ENCODE data around the gene TRIM2. TPM values are rescaled to one million over a fixed set of nuclear protein-coding genes. Genes with fewer than 3 reads are reported as not detected.

TRIM2 gene
- total and polyA plus RNA-seq, 2 donors (not counting 1 experiment from before 2014, with no cell fraction given) = 39.6 to 90.8 TPM

- Histone ChIP-seq H3K9me3 (ENCODE audit: control insufficient read depth, insufficient read depth, low read depth, low read length) (no peaks in the 10 kb centered on the region), H3K9ac (ENCODE audit: insufficient read depth, low read length) (no peak overlapping the region), H3K4me1 (ENCODE audit: control insufficient read depth, extremely low read depth, insufficient read depth, low read length) (peaks cover 7% of the 10 kb centered on the region), H4K20me1 (ENCODE audit: control insufficient read depth, extremely low read depth, insufficient read depth, low read length) (no peaks in the 10 kb centered on the region), H3K27ac (ENCODE audit: insufficient read depth, low read length) (no peak overlapping the region), H3K27me3 (ENCODE audit: control insufficient read depth, insufficient read depth, low read length) (no peaks in the 10 kb centered on the region), H3K4me2 (ENCODE audit: extremely low read depth, insufficient read depth, low read length) (peak overlapping the region; percentile 37), H3K36me3 (ENCODE audit: control insufficient read depth, insufficient read depth, low read length) (no peaks in the 10 kb centered on the region), H3K79me2 (ENCODE audit: control insufficient read depth, insufficient read depth, low read length) (peaks cover 2% of the 10 kb centered on the region), H2AFZ (ENCODE audit: low read length) (peak overlapping the region; percentile 64), H3K4me3 (replicated peaks in 1 of 4; ENCODE audit: control extremely low read depth in 1 of 4, insufficient read depth in 1 of 4, low read depth in 3 of 4, low read length in 4 of 4) (peak overlapping the region in 1 of 4 experiments; percentile 32)
- TF ChIP-seq, protein P1, sequence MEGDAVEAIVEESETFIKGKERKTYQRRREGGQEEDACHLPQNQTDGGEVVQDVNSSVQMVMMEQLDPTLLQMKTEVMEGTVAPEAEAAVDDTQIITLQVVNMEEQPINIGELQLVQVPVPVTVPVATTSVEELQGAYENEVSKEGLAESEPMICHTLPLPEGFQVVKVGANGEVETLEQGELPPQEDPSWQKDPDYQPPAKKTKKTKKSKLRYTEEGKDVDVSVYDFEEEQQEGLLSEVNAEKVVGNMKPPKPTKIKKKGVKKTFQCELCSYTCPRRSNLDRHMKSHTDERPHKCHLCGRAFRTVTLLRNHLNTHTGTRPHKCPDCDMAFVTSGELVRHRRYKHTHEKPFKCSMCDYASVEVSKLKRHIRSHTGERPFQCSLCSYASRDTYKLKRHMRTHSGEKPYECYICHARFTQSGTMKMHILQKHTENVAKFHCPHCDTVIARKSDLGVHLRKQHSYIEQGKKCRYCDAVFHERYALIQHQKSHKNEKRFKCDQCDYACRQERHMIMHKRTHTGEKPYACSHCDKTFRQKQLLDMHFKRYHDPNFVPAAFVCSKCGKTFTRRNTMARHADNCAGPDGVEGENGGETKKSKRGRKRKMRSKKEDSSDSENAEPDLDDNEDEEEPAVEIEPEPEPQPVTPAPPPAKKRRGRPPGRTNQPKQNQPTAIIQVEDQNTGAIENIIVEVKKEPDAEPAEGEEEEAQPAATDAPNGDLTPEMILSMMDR (conservative IDR thresholded peaks at IDR 0.05 in 1 of 2, IDR thresholded peaks at IDR 0.05 in 1 of 2; ENCODE audit: low read depth in 1 of 2, low read length in 2 of 2) = no peak
- DNase-seq (ENCODE audit: low read depth in 2 of 2) = peak; percentile 53 to 82
Measured at GRCh38 chr4:153257151-153257620, 52.9 kb downstream of the TRIM2 start.

- H3K27me3 ChIP-seq (ENCODE audit: control insufficient read depth, insufficient read depth, low read length) = no peaks in the 10 kb centered on the region
- H3K79me2 ChIP-seq (ENCODE audit: control insufficient read depth, insufficient read depth, low read length) = peaks cover 2% of the 10 kb centered on the region
- H4K20me1 ChIP-seq (ENCODE audit: control insufficient read depth, extremely low read depth, insufficient read depth, low read length) = no peaks in the 10 kb centered on the region
- H3K4me3 ChIP-seq (replicated peaks in 1 of 4; ENCODE audit: control extremely low read depth in 1 of 4, insufficient read depth in 1 of 4, low read depth in 3 of 4, low read length in 4 of 4) = no peak overlapping the region
- H3K4me1 ChIP-seq (ENCODE audit: control insufficient read depth, extremely low read depth, insufficient read depth, low read length) = peaks cover 7% of the 10 kb centered on the region
- no peak overlapping the region for H3K4me2 ChIP-seq (ENCODE audit: extremely low read depth, insufficient read depth, low read length)
- no peak overlapping the region for H3K27ac ChIP-seq (ENCODE audit: insufficient read depth, low read length)
- no peak overlapping the region for H2AFZ ChIP-seq (ENCODE audit: low read length)
- H3K36me3 ChIP-seq (ENCODE audit: control insufficient read depth, insufficient read depth, low read length) = no peaks in the 10 kb centered on the region
- no peak overlapping the region for H3K9ac ChIP-seq (ENCODE audit: insufficient read depth, low read length)
- no peak for TF ChIP-seq EZH2 (IDR thresholded peaks at IDR 0.05; ENCODE audit: low read length, missing control alignments)
- TF ChIP-seq, protein P1 (conservative IDR thresholded peaks at IDR 0.05 in 1 of 2, IDR thresholded peaks at IDR 0.05 in 1 of 2; ENCODE audit: low read depth in 1 of 2, low read length in 2 of 2) = no peak
- no peaks in the 10 kb centered on the region for H3K9me3 ChIP-seq (ENCODE audit: control insufficient read depth, insufficient read depth, low read depth, low read length)
- DNase-seq (ENCODE audit: low read depth in 2 of 2) = no peak
Measured at GRCh38 chr4:153257991-153258390, 53.7 kb downstream of the TRIM2 start.

GRCh38 chr4:153258750-153259149 lies 54.5 kb downstream of the TRIM2 start:
- peaks cover 6% of the 10 kb centered on the region for H3K79me2 ChIP-seq (ENCODE audit: control insufficient read depth, insufficient read depth, low read length)
- no peaks in the 10 kb centered on the region for H3K36me3 ChIP-seq (ENCODE audit: control insufficient read depth, insufficient read depth, low read length)
- no peak overlapping the region for H3K4me2 ChIP-seq (ENCODE audit: extremely low read depth, insufficient read depth, low read length)
- no peak for DNase-seq (ENCODE audit: low read depth in 2 of 2)
- no peaks in the 10 kb centered on the region for H3K9me3 ChIP-seq (ENCODE audit: control insufficient read depth, insufficient read depth, low read depth, low read length)
- H3K4me1 ChIP-seq (ENCODE audit: control insufficient read depth, extremely low read depth, insufficient read depth, low read length) = peaks cover 7% of the 10 kb centered on the region
- H3K27ac ChIP-seq (ENCODE audit: insufficient read depth, low read length) = no peak overlapping the region
- H4K20me1 ChIP-seq (ENCODE audit: control insufficient read depth, extremely low read depth, insufficient read depth, low read length) = no peaks in the 10 kb centered on the region
- H2AFZ ChIP-seq (ENCODE audit: low read length) = no peak overlapping the region
- H3K4me3 ChIP-seq (replicated peaks in 1 of 4; ENCODE audit: control extremely low read depth in 1 of 4, insufficient read depth in 1 of 4, low read depth in 3 of 4, low read length in 4 of 4) = no peak overlapping the region
- H3K9ac ChIP-seq (ENCODE audit: insufficient read depth, low read length) = no peak overlapping the region
- H3K27me3 ChIP-seq (ENCODE audit: control insufficient read depth, insufficient read depth, low read length) = no peaks in the 10 kb centered on the region
- TF ChIP-seq, protein P1 (conservative IDR thresholded peaks at IDR 0.05 in 1 of 2, IDR thresholded peaks at IDR 0.05 in 1 of 2; ENCODE audit: low read depth in 1 of 2, low read length in 2 of 2) = no peak
- TF ChIP-seq EZH2 (IDR thresholded peaks at IDR 0.05; ENCODE audit: low read length, missing control alignments) = no peak
